Measurements from ENCODE around the gene GAS2L3. TPM values are rescaled to one million over a fixed set of nuclear protein-coding genes. Genes with fewer than 3 reads are reported as not detected.
"Not testable (repeated sequence)": the region's sequence is repeated elsewhere in the genome, so short reads cannot be mapped to it uniquely, and the experiment has no call there.

The GAS2L3 gene
- polyA plus RNA-seq, 4 donors: 15.9 to 24.3 (median 20.1) TPM

- no peak for DNase-seq (ENCODE audit: low read depth in 4 of 4, low spot score in 2 of 4)
Observed at GRCh38 chr12:100572184-100572583, 1.3 kb upstream of the GAS2L3 start.

- DNase-seq (ENCODE audit: low read depth in 4 of 4, low spot score in 2 of 4): peak in 1 of 4 donors; percentile 27
Observed at GRCh38 chr12:100574187-100575074, 947 bp downstream of the GAS2L3 start.

- no peak for DNase-seq (ENCODE audit: low read depth in 4 of 4, low spot score in 2 of 4)
Observed at GRCh38 chr12:100576331-100577036, 3.0 kb downstream of the GAS2L3 start.

GRCh38 chr12:100578923-100579322, 5.4 kb downstream of the GAS2L3 start:
- DNase-seq (ENCODE audit: low read depth in 4 of 4, low spot score in 2 of 4): no peak

GRCh38 chr12:100579844-100580243, 6.4 kb downstream of the GAS2L3 start:
- no peak for DNase-seq (ENCODE audit: low read depth in 4 of 4, low spot score in 2 of 4)

GRCh38 chr12:100584256-100584655, 10.8 kb downstream of the GAS2L3 start:
- DNase-seq (ENCODE audit: low read depth in 4 of 4, low spot score in 2 of 4): no peak

- no peak for DNase-seq (ENCODE audit: low read depth in 4 of 4, low spot score in 2 of 4)
Observed at GRCh38 chr12:100591979-100592378, 18.5 kb downstream of the GAS2L3 start.

- DNase-seq (ENCODE audit: low read depth in 4 of 4, low spot score in 2 of 4): no peak
Observed at GRCh38 chr12:100593490-100593889, 20.0 kb downstream of the GAS2L3 start.

GRCh38 chr12:100601626-100602025, 28.1 kb downstream of the GAS2L3 start:
- DNase-seq (ENCODE audit: low read depth in 4 of 4, low spot score in 2 of 4): no peak

GRCh38 chr12:100602997-100603396, 29.5 kb downstream of the GAS2L3 start:
- not testable (repeated sequence) for DNase-seq (ENCODE audit: low read depth in 4 of 4, low spot score in 2 of 4)

GRCh38 chr12:100608776-100609175, 35.3 kb downstream of the GAS2L3 start:
- DNase-seq (ENCODE audit: low read depth in 4 of 4, low spot score in 2 of 4): no peak

GRCh38 chr12:100610666-100611430, 37.4 kb downstream of the GAS2L3 start:
- DNase-seq (ENCODE audit: low read depth in 4 of 4, low spot score in 2 of 4): no peak

GRCh38 chr12:100612606-100613005, 39.1 kb downstream of the GAS2L3 start:
- DNase-seq (ENCODE audit: low read depth in 4 of 4, low spot score in 2 of 4): no peak

- no peak for DNase-seq (ENCODE audit: low read depth in 4 of 4, low spot score in 2 of 4)
Observed at GRCh38 chr12:100624571-100624970, 51.1 kb downstream of the GAS2L3 start.

- DNase-seq (ENCODE audit: low read depth in 4 of 4, low spot score in 2 of 4): no peak
Observed at GRCh38 chr12:100632445-100632892, 59.0 kb downstream of the GAS2L3 start.

GRCh38 chr12:100633082-100633785, 59.8 kb downstream of the GAS2L3 start:
- DNase-seq (ENCODE audit: low read depth in 4 of 4, low spot score in 2 of 4): not testable (repeated sequence)

- no peak for DNase-seq (ENCODE audit: low read depth in 4 of 4, low spot score in 2 of 4)
Observed at GRCh38 chr12:100643246-100643645, 69.8 kb downstream of the GAS2L3 start.

- no peak for DNase-seq (ENCODE audit: low read depth in 4 of 4, low spot score in 2 of 4)
Observed at GRCh38 chr12:100646896-100647295, 73.4 kb downstream of the GAS2L3 start.

- DNase-seq (ENCODE audit: low read depth in 4 of 4, low spot score in 2 of 4): no peak
Observed at GRCh38 chr12:100651108-100651507, 77.6 kb downstream of the GAS2L3 start.

- DNase-seq (ENCODE audit: low read depth in 4 of 4, low spot score in 2 of 4): no peak
Observed at GRCh38 chr12:100651694-100652093, 78.2 kb downstream of the GAS2L3 start.
